Panc1 (cell line): ENCODE measurements around the gene PIGA. TPM values are rescaled to one million over a fixed set of nuclear protein-coding genes. Genes with fewer than 3 reads are reported as not detected.

Source experiments
- ATAC-seq: fragments of 200-7000 bp; cut with Tn5 transposase; 2 replicates; pipeline ENCODE4 v1.9.1; 2020; ENCODE audit warnings: mild to moderate bottlenecking, moderate library complexity
- BruUV-seq: library from RNA; stranded (reverse); fragments of 400-500 nt; replicated peaks from 2 replicates; lab custom pipeline; 2021; lab: Mats Ljungman, UMichigan
- CTCF ChIA-PET: fragments of 300-600 bp; sonication (Branson Sonifier 250); formaldehyde crosslinking; loops from one replicate; lab custom pipeline; 2022; ENCODE audit warnings: antibody characterized with exemption; lab: Charles Lee
- POLR2A ChIA-PET: fragments of 300-600 bp; sonication (Branson Sonifier 250); formaldehyde crosslinking; loops from one replicate; lab custom pipeline; 2022; ENCODE audit warnings: antibody characterized with exemption; lab: Charles Lee
- DNase-seq: peaks from one replicate; pipeline ENCODE4 v3.0.0-alpha.2; 2010; ENCODE audit warnings: low read depth, low spot score
- H3K27ac ChIP-seq: 2 replicates; pipeline ENCODE4 v1.5.1; 2011; ENCODE audit warnings: mild to moderate bottlenecking, low read length, inconsistent platforms
- H3K27me3 ChIP-seq: fragments of 200-500 bp; sonication (Bioruptor generic); 2 replicates; pipeline ENCODE4 v1.6.0; 2014; ENCODE audit warnings: low read length, inconsistent platforms; ENCODE audit not compliant: control insufficient read depth, insufficient read depth
- H3K36me3 ChIP-seq: fragments of 200-500 bp; sonication (Bioruptor generic); 2 replicates; pipeline ENCODE4 v1.5.1; 2014; ENCODE audit warnings: inconsistent platforms, mild to moderate bottlenecking, low read length, moderate library complexity; ENCODE audit not compliant: control insufficient read depth, insufficient read depth
- H3K4me1 ChIP-seq: 2 replicates; pipeline ENCODE4 v1.5.1; 2011; ENCODE audit warnings: inconsistent platforms, mild to moderate bottlenecking, low read length, moderate library complexity; ENCODE audit not compliant: control insufficient read depth, insufficient read depth
- H3K4me3 ChIP-seq, 2 experiments: 2 replicates each; pipeline ENCODE4 v1.5.1; 2011 to 2012; ENCODE audit warnings: low read depth in 2 of 2, low read length in 2 of 2, mild to moderate bottlenecking in 2 of 2, inconsistent platforms in 1 of 2, moderate library complexity in 1 of 2
- H3K9me3 ChIP-seq: fragments of 200-500 bp; sonication (Bioruptor generic); 2 replicates; pipeline ENCODE4 v1.5.1; 2014; ENCODE audit warnings: low read depth, mild to moderate bottlenecking, inconsistent platforms, low read length, moderate library complexity; ENCODE audit not compliant: control insufficient read depth, insufficient read depth
- CTCF ChIP-seq: fragments of 450-650 bp; IDR thresholded peaks from 2 replicates; pipeline ENCODE4 v1.5.1; 2017; ENCODE audit warnings: mild to moderate bottlenecking
- POLR2AphosphoS5 ChIP-seq: IDR thresholded peaks from 2 replicates; pipeline ENCODE4 v1.6.1; 2012; ENCODE audit warnings: mild to moderate bottlenecking, low read depth, low read length, moderate library complexity
- REST ChIP-seq, 2 experiments: IDR thresholded peaks; 2 replicates each; pipeline ENCODE4 v1.6.1; 2011 to 2012; ENCODE audit warnings: low read depth in 2 of 2, control low read depth in 1 of 2, low read length in 1 of 2, mild to moderate bottlenecking in 1 of 2, moderate library complexity in 1 of 2; ENCODE audit not compliant: insufficient read depth in 1 of 2
- SIN3A ChIP-seq: IDR thresholded peaks from 2 replicates; pipeline ENCODE4 v1.6.1; 2012; ENCODE audit warnings: low read depth, mild to moderate bottlenecking, low read length, moderate library complexity, borderline replicate concordance; ENCODE audit not compliant: insufficient read depth
- TCF7L2 ChIP-seq: IDR thresholded peaks from 2 replicates; pipeline ENCODE4 v1.6.1; 2011; ENCODE audit warnings: mild to moderate bottlenecking, low read depth, low read length, inconsistent platforms
- in situ Hi-C: cut with HindIII; loops from 2 replicates; pipeline ENCODE4 v1.10.0; 2016; ENCODE audit warnings: low sequenced_read_pairs, low pct_unique_long_range_greater_than_20kb
- intact Hi-C: fragments of 100-400 bp; cut with micrococcal nuclease; formaldehyde crosslinking; loops from one replicate; pipeline ENCODE4 v1.10.0; 2022; ENCODE audit not compliant: unreplicated experiment
- total RNA-seq: library from RNA; stranded (reverse); gene quantifications from one replicate; pipeline ENCODE4 v1.2.1, GENCODE V29; 2021; ENCODE audit not compliant: unreplicated experiment

PIGA gene
- total RNA-seq, 1 experiment from 2014 or later: 8.2 TPM

GRCh38 chrX:15315509-15315908 is 19.8 kb downstream of the PIGA start, which contains the start of gene ASB11:
ASB11 (minus strand) TSS chrX:15315640; CDS start chrX:15315605, 35 bp downstream.
- ChIA-PET POLR2A (no interaction called here), CTCF (no interaction called here)
- ATAC-seq (no peak), DNase-seq (no peak)
- Histone ChIP-seq H3K27ac (no peak within 1 kb of the TSS), H3K4me1 (no peaks in the 10 kb centered on the region), H3K36me3 (no peaks in the 10 kb centered on the region), H3K4me3 (no peak within 1 kb of the TSS), H3K27me3 (no peaks in the 10 kb centered on the region), H3K9me3 (no peaks in the 10 kb centered on the region)
- in situ Hi-C loops (no loop called here), intact Hi-C loops (no loop called here)
- TF ChIP-seq TCF7L2 (no peak), REST (IDR thresholded peaks at IDR 0.05; ENCODE audit: insufficient read depth in 1 of 2, low read depth in 2 of 2, low read length in 1 of 2) (no peak), SIN3A (no peak), POLR2AphosphoS5 (no peak), CTCF (no peak)
- BruUV-seq: no TSS peak

- CTCF ChIA-PET: no interaction called here
- ATAC-seq: no peak
- in situ Hi-C loops: no loop called here
Measured at GRCh38 chrX:15314472-15314871, 20.9 kb downstream of the PIGA start.

More at GRCh38 chrX:15314472-15314871, 20.9 kb downstream of the PIGA start:
- H3K4me1 ChIP-seq: no peaks in the 10 kb centered on the region
- no TSS peak for BruUV-seq
- intact Hi-C loops: no loop called here
- POLR2A ChIA-PET: interaction anchor here (0.5 kb wide), 1 partner anchor 41 kb away, joined by 4 read pairs; no protein-coding TSS in a partner anchor
- H3K4me3 ChIP-seq: no peak overlapping the region
- no peak for DNase-seq
- no peaks in the 10 kb centered on the region for H3K36me3 ChIP-seq
- H3K9me3 ChIP-seq: no peaks in the 10 kb centered on the region
- no peak overlapping the region for H3K27ac ChIP-seq
- no peak for TF ChIP-seq CTCF
- no peaks in the 10 kb centered on the region for H3K27me3 ChIP-seq
